ENCODE results near the gene MT1E.
"Not testable (repeated sequence)": the region's sequence is repeated elsewhere in the genome, so short reads cannot be mapped to it uniquely, and the experiment has no call there.

Gene MT1E

DNA sequence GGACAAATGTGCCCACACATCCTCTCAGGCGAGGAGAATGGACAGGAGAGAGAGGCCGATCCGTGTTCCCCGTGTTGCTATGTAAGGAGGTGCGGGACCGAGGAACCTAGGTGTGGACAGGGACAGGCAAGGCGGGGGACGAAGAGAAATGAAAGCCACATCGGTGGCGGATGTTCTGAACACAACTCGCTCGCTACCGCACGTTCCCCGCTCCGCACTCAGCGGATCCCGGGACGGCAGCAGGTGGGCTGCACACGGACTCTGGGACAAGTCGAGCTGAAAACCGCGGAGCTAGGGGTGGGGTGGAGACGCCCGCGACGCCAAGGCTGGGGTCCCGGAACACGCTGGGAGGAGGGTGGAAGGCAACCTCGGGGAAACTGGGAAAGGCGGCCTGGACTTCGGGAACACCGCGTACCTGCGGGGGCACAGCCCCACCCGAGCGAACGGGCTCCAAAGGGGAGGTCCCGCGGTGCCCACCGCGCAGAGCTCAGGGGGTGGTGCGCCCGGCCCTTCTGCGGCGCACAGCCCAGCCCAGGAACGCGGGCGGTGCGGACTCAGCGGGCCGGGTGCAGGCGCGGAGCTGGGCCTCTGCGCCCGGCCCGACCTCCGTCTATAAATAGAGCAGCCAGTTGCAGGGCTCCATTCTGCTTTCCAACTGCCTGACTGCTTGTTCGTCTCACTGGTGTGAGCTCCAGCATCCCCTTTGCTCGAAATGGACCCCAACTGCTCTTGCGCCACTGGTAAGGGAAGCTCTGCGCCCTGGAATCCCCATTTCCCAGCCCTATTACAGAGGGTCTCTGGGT, at the start of gene MT1E:
MT1E (plus strand) TSS at position 642 of the 803 bp plus-strand sequence; CDS start at position 713, 71 bp downstream.
- no peak for DNase-seq (ENCODE audit: low read depth in 2 of 2)

DNA sequence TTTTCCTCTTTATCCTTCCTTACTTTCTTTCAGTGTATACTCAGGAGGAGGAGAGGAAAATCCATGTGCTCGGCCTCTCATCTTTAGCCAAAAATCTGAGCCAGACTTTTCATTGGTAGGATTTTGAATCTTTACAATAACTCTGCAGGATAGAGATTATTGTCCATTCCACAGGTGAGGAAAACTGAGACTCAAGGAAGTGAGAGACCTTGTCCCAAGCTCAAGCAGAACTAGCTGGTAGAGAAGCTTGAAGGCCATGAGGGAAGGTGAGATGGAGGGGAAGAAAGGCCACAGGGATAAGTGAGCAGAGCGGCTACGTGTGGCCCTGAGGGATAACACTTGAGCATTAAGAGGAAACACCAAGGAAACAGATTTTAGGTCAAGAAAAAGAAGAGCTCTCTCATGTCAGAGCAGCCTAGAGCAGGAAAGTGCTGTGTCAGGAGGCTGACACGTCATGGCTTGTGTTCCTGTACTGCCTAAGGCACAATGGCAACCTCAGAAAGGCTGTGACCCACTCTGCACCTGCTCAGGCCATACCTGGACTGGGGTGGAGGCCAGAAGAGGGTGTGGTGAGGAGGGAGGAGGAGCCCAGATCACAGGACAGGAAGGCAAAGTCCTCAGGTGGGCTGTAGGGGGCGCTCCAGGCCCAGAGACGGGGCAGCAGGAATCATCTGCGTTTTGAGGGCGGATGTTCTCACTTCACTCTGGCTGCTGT, 48.8 kb upstream of the MT1E start:
- DNase-seq (ENCODE audit: low read depth in 2 of 2): peak; percentile 53 to 81

DNA sequence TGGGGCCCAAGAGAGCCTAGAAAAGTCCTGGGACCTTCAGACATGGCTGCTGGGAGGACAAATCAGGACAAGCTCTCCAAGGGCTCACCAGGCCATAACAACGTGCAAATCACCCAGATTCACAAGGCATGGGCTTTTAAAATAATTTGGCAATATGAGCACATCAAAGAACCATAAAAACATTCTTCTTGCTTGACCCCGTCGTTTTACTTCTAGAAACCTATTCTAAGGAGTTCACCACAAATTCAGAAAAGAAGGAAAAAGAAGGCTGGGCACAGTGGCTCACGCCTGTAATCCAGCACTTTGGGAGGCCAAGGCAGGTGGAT, 48.3 kb upstream of the MT1E start:
- no peak for DNase-seq (ENCODE audit: low read depth in 2 of 2)

DNA sequence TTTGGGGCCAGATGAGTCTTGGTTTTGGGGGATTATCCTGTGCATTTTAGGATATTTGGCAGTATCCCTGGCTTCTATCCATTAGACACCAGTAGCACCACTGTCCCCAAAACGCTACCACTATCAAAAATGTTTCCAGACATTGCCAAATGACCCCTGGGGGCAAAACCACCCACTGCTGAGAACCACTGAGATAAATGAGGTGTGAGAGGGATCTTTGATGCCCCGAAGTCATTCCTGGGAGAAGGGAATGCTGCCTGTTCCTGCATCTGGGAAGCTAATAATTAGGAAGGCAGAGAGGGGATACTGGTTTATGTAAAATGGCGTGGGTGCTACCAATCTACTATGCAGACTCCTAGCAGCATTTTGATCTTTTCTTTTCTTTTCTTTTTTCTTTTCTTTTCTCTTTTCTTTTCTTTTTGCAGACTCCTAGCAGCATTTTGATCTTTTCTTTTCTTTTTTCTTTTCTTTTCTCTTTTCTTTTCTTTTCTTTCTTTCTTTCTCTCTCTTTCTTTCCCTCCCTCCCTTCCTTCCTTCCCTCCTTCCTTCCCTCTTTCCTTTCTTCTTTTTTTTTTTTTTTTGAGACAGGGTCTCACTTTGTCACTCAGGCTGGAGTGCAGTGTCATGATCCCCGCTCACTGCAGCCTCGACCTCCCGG, 45.1 kb upstream of the MT1E start:
- DNase-seq (ENCODE audit: low read depth in 2 of 2): no peak

DNA sequence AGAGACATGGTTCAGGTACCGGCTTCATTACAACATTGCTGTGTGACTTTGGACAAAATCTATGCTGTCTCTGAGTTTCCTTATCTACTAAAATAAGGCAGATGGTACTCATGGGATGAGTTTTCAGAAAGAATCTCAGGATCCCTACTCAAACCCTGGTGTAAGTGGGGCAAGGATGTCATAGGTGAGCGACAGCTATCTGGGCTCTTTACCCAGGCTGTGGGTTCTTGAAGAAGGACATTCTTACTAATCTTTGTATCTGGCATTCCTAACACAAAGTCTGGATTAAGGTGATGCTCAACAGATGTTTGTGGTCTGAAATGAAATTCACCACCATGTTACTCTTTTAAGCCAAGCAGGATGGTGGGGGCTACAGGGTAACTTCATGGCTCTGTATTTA, 42.7 kb upstream of the MT1E start:
- not testable (repeated sequence) for DNase-seq (ENCODE audit: low read depth in 2 of 2)

DNA sequence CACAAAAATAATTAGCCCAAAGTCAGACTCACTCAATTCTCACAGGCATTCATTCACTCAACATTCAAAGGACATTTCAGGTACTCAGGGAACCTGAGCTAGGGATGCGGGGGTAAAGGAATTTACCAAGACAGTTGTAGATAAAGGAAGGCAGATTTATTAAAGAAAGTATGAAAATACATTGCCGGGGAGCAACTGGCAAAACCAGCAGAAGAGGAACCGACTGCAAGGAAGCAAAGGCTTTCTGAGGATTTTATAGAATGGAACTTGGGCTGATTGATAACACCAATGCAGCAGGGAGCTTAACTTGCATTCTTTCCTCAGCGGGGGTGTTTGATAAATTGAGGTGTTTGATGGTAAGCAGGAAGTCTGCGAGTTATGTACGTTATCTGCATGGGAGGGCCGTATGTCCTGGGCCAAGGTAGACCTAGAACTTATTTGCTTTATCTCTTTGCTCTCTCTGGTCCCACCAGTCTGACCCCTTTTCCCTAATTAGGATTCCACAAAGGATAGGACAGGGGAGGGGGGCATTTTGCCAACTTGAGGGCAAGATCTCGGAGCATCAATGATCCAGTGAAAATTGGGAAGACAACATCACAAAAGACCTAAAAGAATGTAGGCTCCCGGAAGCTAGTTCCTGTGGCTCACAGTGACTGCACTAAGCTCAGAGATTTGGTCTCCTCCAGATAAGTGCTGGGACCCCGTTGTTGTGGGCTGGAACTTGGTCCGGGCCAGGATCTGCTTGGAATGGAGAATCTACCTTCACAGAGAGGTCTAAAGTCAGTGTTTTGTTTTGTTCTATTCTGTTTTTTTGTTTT, 42.0 kb upstream of the MT1E start:
- DNase-seq (ENCODE audit: low read depth in 2 of 2): no peak

DNA sequence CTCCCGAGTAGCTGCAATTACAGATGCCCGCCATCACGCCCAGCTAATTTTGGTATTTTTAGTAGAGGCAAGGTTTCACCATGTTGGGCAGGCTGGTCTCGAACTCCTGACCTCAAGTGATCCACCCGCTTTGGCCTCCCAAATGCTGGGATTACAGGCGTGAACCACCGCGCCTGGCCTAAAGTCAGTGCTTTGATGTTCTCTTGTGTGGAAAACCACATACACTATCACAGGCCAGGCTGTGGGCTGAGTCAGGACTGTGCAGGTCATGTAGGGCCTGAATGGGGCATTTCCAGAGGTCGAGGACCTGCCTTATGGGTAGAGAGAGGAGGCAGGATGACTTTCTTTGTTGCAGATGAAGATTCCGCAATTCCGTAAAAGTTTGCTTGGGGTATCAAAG, 41.3 kb upstream of the MT1E start:
- DNase-seq (ENCODE audit: low read depth in 2 of 2): no peak

DNA sequence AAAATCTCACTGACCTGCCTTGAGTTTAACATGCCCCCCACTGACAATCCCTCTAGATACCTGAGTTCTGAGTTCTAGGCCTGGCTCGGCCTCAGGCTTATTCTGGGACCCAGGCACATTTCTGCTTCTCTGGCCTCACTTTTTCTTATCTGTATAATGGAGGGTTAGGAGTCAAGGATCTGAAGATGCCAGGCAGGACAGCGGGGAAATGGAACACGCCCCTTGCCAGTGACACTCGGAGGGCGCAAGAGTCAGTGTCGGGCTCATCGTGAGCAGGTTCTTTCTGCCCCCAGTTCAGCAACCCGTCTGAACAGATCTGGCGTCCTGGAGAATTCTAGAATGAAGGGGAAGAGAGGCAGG, 36.8 kb upstream of the MT1E start:
- DNase-seq (ENCODE audit: low read depth in 2 of 2): no peak

DNA sequence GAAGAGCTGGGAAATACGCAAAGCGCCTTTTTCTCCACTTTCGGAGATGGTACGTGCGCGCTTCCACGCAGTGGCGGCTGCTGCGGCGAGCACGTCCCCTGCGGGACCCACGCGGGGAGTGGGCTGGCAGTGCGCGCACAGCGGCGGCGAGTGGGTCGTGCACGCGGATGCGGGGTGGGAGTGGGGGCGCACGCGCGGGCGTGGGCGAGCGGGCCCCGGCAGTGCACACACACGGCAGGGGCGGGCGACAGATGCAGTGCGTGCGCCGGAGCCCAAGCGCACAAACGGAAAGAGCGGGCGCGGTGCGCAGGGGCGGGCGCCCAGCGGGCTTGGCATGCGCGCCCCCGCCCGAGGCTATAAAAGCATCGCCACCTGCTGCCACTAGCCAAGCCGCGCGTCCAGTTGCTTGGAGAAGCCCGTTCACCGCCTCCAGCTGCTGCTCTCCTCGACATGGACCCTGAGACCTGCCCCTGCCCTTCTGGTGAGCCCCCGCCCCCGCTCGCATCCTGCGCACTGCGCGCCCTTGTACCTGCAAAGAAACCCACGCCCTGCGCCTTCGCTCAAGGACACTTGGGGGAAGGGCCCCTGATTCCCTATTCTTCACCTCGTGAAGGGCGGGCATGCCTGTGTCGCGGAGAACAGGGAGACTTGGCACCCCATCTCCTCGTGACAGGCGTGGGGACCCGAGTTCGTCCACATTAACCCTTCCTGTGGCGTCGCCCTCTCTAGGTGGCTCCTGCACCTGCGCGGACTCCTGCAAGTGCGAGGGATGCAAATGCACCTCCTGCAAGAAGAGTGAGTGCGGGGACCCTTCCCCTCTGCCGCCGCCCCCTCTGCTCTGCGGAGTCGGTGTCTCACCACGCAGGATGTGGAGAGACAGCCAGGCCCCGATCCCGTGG, 36.2 kb upstream of the MT1E start, which contains the start of gene MT3:
MT3 (plus strand) TSS at position 388 of the 899 bp plus-strand sequence; CDS start at position 451, 63 bp downstream.
- DNase-seq (ENCODE audit: low read depth in 2 of 2): no peak

DNA sequence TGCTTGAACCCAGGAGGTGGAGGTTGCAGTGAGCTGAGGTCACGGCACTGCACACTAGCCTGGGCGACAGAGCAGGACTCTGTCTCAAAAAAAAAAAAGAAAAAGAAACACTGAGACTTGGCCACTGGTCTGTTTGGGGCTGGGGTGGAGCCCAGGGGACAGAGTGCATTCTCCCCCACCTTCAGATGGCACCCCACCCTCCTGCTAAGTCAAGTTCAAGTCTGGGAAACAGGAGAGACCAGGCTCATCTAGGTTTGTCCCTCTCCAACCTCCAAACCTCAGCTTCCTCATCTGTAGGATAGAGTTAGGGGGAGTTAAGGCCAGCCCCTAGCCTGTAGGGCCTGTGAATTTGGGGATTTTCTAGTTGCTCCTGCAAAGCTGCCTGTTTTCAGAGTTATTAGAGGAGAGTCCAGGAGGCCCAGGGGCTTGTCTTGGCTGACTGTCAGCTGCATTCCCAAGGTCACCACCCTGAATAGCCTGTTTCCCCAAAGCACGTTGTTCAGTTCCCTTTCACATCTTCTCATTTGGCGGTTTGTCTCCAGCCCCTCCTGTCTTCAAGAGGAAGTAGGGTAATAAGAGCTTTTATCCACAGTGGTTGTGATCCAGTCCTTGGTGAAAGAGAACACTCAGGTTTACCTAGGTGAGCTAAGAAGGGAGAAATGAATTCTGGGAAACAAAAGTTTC, 34.1 kb upstream of the MT1E start:
- DNase-seq (ENCODE audit: low read depth in 2 of 2): no peak

DNA sequence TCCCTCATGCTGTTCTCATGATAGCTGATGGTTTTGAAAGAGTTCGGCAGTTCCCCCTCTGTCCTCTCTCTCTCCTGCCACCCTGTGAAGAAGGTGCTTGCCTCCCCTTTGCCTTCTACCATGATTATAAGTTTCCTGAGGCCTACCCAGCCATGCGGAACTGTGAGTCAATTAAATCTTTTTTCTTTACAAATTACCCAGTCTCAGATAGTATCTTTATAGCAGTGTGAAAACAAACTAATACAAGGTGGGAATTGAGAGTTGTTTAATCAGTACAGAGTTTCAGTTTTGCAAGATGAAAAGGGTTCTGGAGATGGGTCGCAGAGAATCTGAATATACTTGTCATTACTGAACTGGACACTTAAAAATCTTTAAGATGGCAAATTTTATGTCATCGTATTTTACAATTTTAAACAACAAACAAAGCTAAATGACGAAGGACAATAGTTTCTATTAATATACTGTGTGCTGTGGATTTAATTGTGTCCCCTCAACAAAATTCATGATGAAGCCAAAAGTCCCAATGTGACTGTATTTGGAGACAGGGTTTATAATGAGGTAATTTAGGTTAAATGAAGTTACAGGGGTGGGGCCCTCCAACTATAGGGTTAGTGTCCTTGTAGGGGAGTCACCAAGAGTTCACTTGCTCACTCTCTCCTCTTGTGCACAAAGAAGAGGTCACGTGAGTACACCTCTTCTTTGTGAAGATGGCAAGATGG, 31.8 kb upstream of the MT1E start:
- DNase-seq (ENCODE audit: low read depth in 2 of 2): no peak

DNA sequence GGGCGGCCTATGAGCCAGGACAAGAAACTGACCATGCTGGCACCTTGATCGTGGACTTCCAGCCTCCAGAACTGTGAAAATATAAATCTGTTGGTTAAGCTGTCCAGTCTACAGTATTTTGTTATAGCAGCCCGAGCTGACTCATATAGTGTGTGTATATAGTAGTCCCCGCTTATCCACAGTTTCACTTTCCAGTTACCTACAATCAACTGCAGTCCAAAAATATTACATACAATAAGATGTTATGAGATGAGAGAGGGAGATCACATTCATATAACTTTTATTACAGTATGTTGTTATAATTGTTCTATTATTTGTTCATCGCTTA, 31.3 kb upstream of the MT1E start:
- no peak for DNase-seq (ENCODE audit: low read depth in 2 of 2)

DNA sequence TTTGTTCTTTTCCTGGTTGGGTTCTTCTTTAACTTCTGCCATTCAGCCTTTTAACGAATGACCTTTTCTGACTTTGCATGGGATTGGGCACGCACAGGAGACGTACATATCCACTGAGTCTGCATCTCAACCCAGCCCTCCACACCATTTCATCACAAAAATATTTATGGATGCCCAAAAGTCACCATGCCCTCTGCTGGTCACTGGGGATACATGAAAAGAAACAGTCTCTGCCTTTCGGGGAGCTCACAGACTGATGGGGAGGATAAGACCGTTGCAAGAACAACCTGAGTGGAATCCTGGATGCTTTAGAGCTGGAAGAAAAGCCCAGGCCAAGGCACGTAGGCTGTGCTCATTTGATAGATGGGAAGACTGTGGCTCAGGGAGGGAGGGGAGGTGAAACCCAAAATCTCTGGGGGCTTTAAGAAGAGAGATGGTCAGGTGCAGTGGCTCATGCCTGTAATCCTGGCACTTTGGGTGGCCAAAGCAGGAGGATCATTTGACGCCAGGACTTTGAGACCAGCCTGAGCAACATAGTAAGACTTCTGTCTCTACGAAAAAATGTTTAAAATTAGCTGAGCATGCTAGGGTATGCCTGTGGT, 25.1 kb upstream of the MT1E start:
- DNase-seq (ENCODE audit: low read depth in 2 of 2): no peak

DNA sequence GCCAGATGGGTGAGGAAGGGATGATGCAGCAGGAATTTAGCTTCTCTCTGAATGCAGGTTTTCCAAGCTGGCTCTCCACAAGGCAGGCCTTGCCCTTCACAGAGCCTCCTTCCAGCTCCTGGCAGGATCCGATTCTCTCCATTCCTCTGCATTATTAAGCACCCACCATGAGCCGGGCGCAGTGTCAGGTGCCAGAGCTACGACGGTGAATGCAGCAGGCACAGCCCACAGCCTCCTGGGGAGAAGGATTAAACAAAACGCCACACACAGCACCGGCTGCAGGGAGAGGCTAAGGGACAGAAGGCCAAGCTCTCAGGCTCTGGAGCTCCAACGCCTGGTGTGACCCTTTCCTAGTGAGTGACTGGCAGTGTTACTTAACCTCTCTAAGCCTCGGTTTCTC, 24.3 kb upstream of the MT1E start:
- DNase-seq (ENCODE audit: low read depth in 2 of 2): no peak

DNA sequence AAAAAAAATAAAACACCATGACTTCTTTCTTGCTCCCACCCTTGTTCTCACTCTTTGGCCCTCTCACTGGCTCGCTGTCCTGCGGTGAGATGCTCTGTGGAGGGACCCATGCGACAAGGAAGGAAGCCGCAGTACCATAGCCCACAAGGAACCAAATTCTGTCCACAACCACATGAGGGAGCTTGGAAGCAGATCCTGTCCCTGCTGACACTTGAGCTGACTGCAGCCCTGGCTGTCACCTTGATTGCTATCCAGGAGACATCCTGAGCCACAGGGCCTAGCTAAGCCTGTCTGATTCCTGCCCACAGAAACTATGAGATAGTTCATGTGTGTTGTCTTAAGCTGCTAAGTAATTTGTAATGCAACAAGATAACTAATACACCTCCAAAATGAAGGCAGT, 22.0 kb upstream of the MT1E start:
- no peak for DNase-seq (ENCODE audit: low read depth in 2 of 2)

DNA sequence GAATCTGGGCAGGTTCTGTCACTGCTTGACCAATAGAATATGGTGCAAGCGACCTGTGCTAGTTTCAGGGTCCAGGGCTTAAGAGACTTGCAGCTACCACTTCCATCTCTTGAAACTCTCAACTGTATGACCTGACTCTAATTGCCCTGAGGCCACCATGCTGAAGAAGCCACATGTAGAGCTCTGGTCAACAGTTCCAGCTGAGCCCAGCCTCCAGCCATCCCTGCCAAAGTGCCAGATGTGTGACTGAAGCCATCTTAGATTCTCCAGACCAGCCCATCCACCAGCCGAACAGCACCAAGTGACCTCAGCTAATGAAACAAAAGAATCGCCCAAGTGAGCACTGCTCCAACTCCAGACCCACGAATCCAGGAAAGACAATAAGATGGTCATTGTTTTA, 20.6 kb upstream of the MT1E start:
- no peak for DNase-seq (ENCODE audit: low read depth in 2 of 2)

DNA sequence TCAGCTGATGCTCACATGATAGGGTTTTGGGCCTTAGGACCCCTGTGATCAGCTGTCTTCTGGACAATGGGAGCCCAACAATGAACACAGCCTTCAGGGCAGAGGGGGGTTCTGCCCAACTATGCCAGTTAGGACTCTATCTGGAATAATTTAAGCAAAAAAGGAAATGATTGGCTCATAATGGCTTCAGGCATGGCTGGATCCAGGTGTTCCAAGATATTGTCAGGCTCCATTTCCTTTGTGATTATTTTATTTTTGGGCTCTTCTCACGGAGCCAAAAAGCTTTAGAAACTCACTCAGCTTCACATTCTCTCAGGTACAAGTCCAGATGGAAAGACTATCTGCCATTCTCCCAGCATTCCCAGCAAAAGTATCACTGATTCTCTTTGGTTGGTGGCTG, 20.1 kb upstream of the MT1E start:
- DNase-seq (ENCODE audit: low read depth in 2 of 2): no peak

DNA sequence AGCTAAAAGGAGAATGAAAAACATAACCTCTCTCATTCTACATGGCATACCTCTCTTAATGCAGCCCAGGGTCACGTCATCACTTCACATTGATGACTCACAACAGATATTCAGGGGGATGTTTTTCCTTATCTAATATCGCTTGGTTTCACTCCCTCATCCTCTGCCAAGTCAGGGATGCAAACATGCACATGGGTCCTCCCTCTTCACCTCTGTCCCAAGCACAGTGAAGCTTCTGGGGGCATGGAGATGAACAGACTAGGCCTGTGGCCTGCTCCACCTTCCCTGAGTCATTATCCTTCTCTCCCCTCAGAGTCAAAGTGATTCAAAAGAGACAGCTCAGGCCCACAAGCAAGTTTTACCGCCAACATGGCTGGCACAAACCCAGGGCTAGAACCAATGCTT, 19.5 kb upstream of the MT1E start:
- DNase-seq (ENCODE audit: low read depth in 2 of 2): no peak

DNA sequence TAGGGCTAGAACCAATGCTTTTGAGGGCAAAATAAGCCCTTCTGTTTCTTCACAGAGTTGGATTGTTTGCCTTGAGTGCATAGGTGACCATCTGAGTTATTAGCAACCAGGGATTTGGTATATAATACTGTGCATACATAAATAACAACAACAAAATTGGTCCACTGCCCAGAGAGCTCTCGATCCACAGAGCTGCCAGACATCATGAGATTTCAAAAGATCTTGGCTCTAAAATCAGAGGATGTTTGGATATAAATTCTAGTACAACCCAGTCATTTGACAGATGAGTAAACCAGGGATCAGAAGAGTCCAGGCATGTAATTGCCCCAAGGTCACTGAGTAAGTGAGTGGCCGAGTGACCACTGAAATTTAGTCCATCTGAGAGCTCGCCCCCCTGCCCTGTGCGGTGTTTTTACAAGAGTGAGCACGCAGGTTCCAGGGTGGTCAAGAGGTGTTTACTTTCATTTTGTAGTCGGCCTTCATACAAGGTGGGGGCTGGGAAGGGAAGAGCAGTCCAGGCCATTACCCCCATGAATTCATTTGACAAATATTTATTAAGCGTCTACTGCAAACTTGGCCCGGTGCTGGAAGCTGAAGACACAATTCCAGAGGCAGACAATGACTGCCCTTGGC, 19.0 kb upstream of the MT1E start:
- DNase-seq (ENCODE audit: low read depth in 2 of 2): no peak
